Caco-2 (cell line): Measurements from ENCODE around the gene GRIN3B. TPM values are rescaled to one million over a fixed set of nuclear protein-coding genes. Genes with fewer than 3 reads are reported as not detected.

Source experiments
- BruUV-seq: library from RNA; stranded (reverse); fragments of 400-500 nt; replicated peaks from 2 replicates; lab custom pipeline; 2021; lab: Mats Ljungman, UMichigan
- CTCF ChIA-PET: fragments of 300-600 bp; sonication (Branson Sonifier 250); formaldehyde crosslinking; loops from one replicate; lab custom pipeline; 2022; ENCODE audit warnings: antibody characterized with exemption; lab: Charles Lee
- POLR2A ChIA-PET: fragments of 300-600 bp; sonication (Branson Sonifier 250); formaldehyde crosslinking; loops from one replicate; lab custom pipeline; 2022; ENCODE audit warnings: antibody characterized with exemption; lab: Charles Lee
- DNase-seq, 2 experiments: peaks; one replicate each; pipeline versions ENCODE4 v3.0.0 to v3.0.0-alpha.2; 2020 to 2022
- H3K27me3 ChIP-seq: replicated peaks from 2 replicates; pipeline ENCODE4 v1.6.0; 2011; ENCODE audit warnings: low read length; ENCODE audit not compliant: control insufficient read depth, insufficient read depth
- H3K36me3 ChIP-seq: 2 replicates; pipeline ENCODE4 v1.5.1; 2011; ENCODE audit warnings: low read length; ENCODE audit not compliant: control insufficient read depth, insufficient read depth
- H3K4me1 ChIP-seq: fragments of 250-450 bp; sonication (Bioruptor Pico); 2 replicates; pipeline ENCODE4 v1.5.1; 2020; ENCODE audit warnings: mild to moderate bottlenecking
- H3K4me3 ChIP-seq: 2 replicates; pipeline ENCODE4 v1.5.1; 2011; ENCODE audit warnings: low read depth, mild to moderate bottlenecking, control low read depth, low read length
- H3K9me3 ChIP-seq: fragments of 250-450 bp; sonication (Bioruptor Pico); 2 replicates; pipeline ENCODE4 v1.5.1; 2020; ENCODE audit warnings: mild to moderate bottlenecking, moderate library complexity
- H3K27ac Mint-ChIP-seq: one replicate; pipeline ENCODE4 v1.8.0; 2022; ENCODE audit warnings: mixed read lengths; ENCODE audit not compliant: unreplicated experiment
- H3K27me3 Mint-ChIP-seq: one replicate; pipeline ENCODE4 v1.8.0; 2022; ENCODE audit warnings: mixed read lengths; ENCODE audit not compliant: insufficient read depth, unreplicated experiment
- H3K36me3 Mint-ChIP-seq: one replicate; pipeline ENCODE4 v1.8.0; 2022; ENCODE audit warnings: mild to moderate bottlenecking, mixed read lengths; ENCODE audit not compliant: insufficient read depth, unreplicated experiment
- H3K4me1 Mint-ChIP-seq: one replicate; pipeline ENCODE4 v1.8.0; 2022; ENCODE audit warnings: low read depth, mixed read lengths; ENCODE audit not compliant: unreplicated experiment
- H3K4me3 Mint-ChIP-seq: one replicate; pipeline ENCODE4 v1.8.0; 2022; ENCODE audit warnings: mild to moderate bottlenecking, moderate library complexity, mixed read lengths; ENCODE audit not compliant: unreplicated experiment
- H3K9me3 Mint-ChIP-seq: one replicate; pipeline ENCODE4 v1.8.0; 2022; ENCODE audit warnings: mixed read lengths; ENCODE audit not compliant: unreplicated experiment
- CTCF ChIP-seq, 2 experiments: fragments of 200-600 bp in 1 of 2; IDR thresholded peaks; 1 replicate in 1 of 2; 2 replicates in 1 of 2; pipeline versions ENCODE4 v1.5.1 to v1.8.0; 2011 to 2022; ENCODE audit warnings: antibody characterized with exemption in 1 of 2, control low read depth in 1 of 2, inconsistent platforms in 1 of 2, low read depth in 1 of 2, low read length in 1 of 2, mild to moderate bottlenecking in 1 of 2, moderate library complexity in 1 of 2; ENCODE audit not compliant: insufficient read depth in 1 of 2, severe bottlenecking in 1 of 2, unreplicated experiment in 1 of 2
- intact Hi-C: fragments of 100-400 bp; cut with micrococcal nuclease; formaldehyde crosslinking; loops from one replicate; pipeline ENCODE4 v1.10.0; 2022; ENCODE audit not compliant: unreplicated experiment
- total RNA-seq: library from RNA; stranded (reverse); gene quantifications from 2 replicates; pipeline ENCODE4 v1.2.3, GENCODE V29; 2022

GRIN3B gene
- total RNA-seq, 1 experiment from 2014 or later, result 0.41 TPM

GRCh38 chr19:979318-979741 is 20.9 kb upstream of the GRIN3B start:
- no peak overlapping the region for H3K4me3 Mint-ChIP-seq
- intact Hi-C loops, result no loop called here
- peaks cover 58% of the 10 kb centered on the region for H3K36me3 Mint-ChIP-seq
- no peak overlapping the region for H3K27ac Mint-ChIP-seq
- DNase-seq, result no peak
- H3K9me3 Mint-ChIP-seq, result no peaks in the 10 kb centered on the region
- no peaks in the 10 kb centered on the region for H3K9me3 ChIP-seq
- H3K27me3 Mint-ChIP-seq, result no peaks in the 10 kb centered on the region
- H3K4me1 ChIP-seq, result peaks cover 40% of the 10 kb centered on the region
- H3K4me1 Mint-ChIP-seq, result peaks cover 8% of the 10 kb centered on the region
- no peak overlapping the region for H3K4me3 ChIP-seq
- no peaks in the 10 kb centered on the region; the same call in 1 of the 2 replicates for H3K36me3 ChIP-seq
- POLR2A ChIA-PET, result no interaction called here
- TF ChIP-seq CTCF (IDR thresholded peaks at IDR 0.05; ENCODE audit: insufficient read depth in 1 of 2, low read depth in 1 of 2, low read length in 1 of 2, severe bottlenecking in 1 of 2, unreplicated experiment in 1 of 2), result no peak
- CTCF ChIA-PET, result interaction anchor here (2.2 kb wide), 1 partner anchor 23 kb away, joined by 5 read pairs; no protein-coding TSS in a partner anchor
- no peaks in the 10 kb centered on the region for H3K27me3 ChIP-seq
- no TSS peak for BruUV-seq

- Mint-ChIP-seq H3K4me1 (peaks cover 8% of the 10 kb centered on the region), H3K9me3 (no peaks in the 10 kb centered on the region), H3K4me3 (peak overlapping the region; percentile 55), H3K27me3 (no peaks in the 10 kb centered on the region), H3K27ac (peak overlapping the region; percentile 91), H3K36me3 (peaks cover 58% of the 10 kb centered on the region)
- Histone ChIP-seq H3K4me3 (no peak overlapping the region), H3K27me3 (no peaks in the 10 kb centered on the region), H3K36me3 (no peaks in the 10 kb centered on the region), H3K4me1 (peaks cover 40% of the 10 kb centered on the region), H3K9me3 (no peaks in the 10 kb centered on the region)
- peak; percentile 90 to 92 for DNase-seq
- ChIA-PET CTCF (interaction anchor here (0.7 to 2.3 kb wide), 3 partner anchors 24 to 490 kb away, joined by 3 to 16 read pairs (median 5); no protein-coding TSS in a partner anchor), POLR2A (interaction anchor here (0.6 kb wide), 1 partner anchor 25 kb away, joined by 3 read pairs; no protein-coding TSS in a partner anchor)
- BruUV-seq, result no TSS peak
- intact Hi-C loops, result loop anchor here (1.0 to 5.0 kb wide), 3 partner anchors 28 to 208 kb away; no protein-coding TSS in a partner anchor
- no peak for TF ChIP-seq CTCF (IDR thresholded peaks at IDR 0.05; ENCODE audit: insufficient read depth in 1 of 2, low read depth in 1 of 2, low read length in 1 of 2, severe bottlenecking in 1 of 2, unreplicated experiment in 1 of 2)
These were observed 19.9 kb upstream of the GRIN3B start for GRCh38 chr19:980133-980998.

- Histone ChIP-seq H3K4me1 (peaks cover 40% of the 10 kb centered on the region), H3K4me3 (peak overlapping the region; percentile 38), H3K36me3 (peaks cover 1% of the 10 kb centered on the region; the same call in 1 of the 2 replicates), H3K27me3 (no peaks in the 10 kb centered on the region), H3K9me3 (no peaks in the 10 kb centered on the region)
- Mint-ChIP-seq H3K27me3 (no peaks in the 10 kb centered on the region), H3K9me3 (no peaks in the 10 kb centered on the region), H3K36me3 (peaks cover 47% of the 10 kb centered on the region), H3K27ac (no peak overlapping the region), H3K4me3 (peak overlapping the region; percentile 95), H3K4me1 (peaks cover 8% of the 10 kb centered on the region)
- DNase-seq, result peak in 1 of 2 experiments; percentile 87
- ChIA-PET CTCF (interaction anchor here (1.0 to 2.3 kb wide), 2 partner anchors 59 to 103 kb away, joined by 4 to 16 read pairs; no protein-coding TSS in a partner anchor), POLR2A (no interaction called here)
- no TSS peak for BruUV-seq
- intact Hi-C loops, result loop anchor here (5.0 kb wide), 1 partner anchor 210 kb away; no protein-coding TSS in a partner anchor
- peak; percentile 42 to 95 for TF ChIP-seq CTCF (IDR thresholded peaks at IDR 0.05; ENCODE audit: insufficient read depth in 1 of 2, low read depth in 1 of 2, low read length in 1 of 2, severe bottlenecking in 1 of 2, unreplicated experiment in 1 of 2)
These were observed 17.6 kb upstream of the GRIN3B start for GRCh38 chr19:982567-983170.
